ENCODE results near the gene C17orf58. TPM values are rescaled to one million over a fixed set of nuclear protein-coding genes. Genes with fewer than 3 reads are reported as not detected.
A peak's percentile ranks its signal among the peaks of the same experiment; 100 is the strongest.
"Not testable (repeated sequence)": the region's sequence is repeated elsewhere in the genome, so short reads cannot be mapped to it uniquely, and the experiment has no call there.

Gene C17orf58
- polyA plus RNA-seq, 3 donors = 2.9 to 6.7 (median 4.0) TPM

DNA sequence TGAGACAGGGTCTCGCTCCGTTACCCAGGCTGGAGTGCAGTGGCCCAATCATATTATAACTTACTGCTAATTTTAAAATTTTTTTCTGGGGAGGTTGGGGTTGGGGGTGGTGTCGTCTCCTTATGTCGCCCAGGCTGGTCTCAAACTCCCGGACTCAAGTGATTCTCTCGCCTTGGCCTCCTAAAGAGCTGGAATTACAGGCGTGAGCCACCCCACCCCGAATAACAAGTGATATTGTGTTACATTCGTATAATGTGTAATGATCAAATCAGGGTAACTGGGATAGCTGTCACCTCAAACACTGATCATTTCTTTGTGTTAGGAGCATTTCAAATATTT, 23.0 kb upstream of the C17orf58 start:
- H3K9ac ChIP-seq (ENCODE audit: insufficient read depth, low read length, poor library complexity, severe bottlenecking) = no peak overlapping the region
- H3K27ac Mint-ChIP-seq = peak overlapping the region in 6 of 7 donors; percentile 59 to 90 (median 72)
- H3K36me3 Mint-ChIP-seq = no peaks in the 10 kb centered on the region
- H3K4me3 ChIP-seq (replicated peaks in 1 of 3; ENCODE audit: low read depth in 2 of 3, low read length in 3 of 3) = peak overlapping the region in 1 of 3 experiments; percentile 82
- H3K4me2 ChIP-seq (replicated peaks; ENCODE audit: extremely low read depth, low read length, poor library complexity, severe bottlenecking) = peak overlapping the region; percentile 85
- no CpG with 5 or more reads among the region's 9 CpGs for WGBS (ENCODE audit: insufficient coverage)
- no peaks in the 10 kb centered on the region for H3K9me3 ChIP-seq (replicated peaks in 1 of 2; ENCODE audit: control insufficient read depth in 1 of 2, insufficient read depth in 1 of 2, low read length in 2 of 2)
- H3K27me3 ChIP-seq (ENCODE audit: control insufficient read depth in 2 of 2, insufficient read depth in 2 of 2, low read length in 2 of 2) = no peaks in the 10 kb centered on the region
- TF ChIP-seq, protein P1, sequence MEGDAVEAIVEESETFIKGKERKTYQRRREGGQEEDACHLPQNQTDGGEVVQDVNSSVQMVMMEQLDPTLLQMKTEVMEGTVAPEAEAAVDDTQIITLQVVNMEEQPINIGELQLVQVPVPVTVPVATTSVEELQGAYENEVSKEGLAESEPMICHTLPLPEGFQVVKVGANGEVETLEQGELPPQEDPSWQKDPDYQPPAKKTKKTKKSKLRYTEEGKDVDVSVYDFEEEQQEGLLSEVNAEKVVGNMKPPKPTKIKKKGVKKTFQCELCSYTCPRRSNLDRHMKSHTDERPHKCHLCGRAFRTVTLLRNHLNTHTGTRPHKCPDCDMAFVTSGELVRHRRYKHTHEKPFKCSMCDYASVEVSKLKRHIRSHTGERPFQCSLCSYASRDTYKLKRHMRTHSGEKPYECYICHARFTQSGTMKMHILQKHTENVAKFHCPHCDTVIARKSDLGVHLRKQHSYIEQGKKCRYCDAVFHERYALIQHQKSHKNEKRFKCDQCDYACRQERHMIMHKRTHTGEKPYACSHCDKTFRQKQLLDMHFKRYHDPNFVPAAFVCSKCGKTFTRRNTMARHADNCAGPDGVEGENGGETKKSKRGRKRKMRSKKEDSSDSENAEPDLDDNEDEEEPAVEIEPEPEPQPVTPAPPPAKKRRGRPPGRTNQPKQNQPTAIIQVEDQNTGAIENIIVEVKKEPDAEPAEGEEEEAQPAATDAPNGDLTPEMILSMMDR (IDR thresholded peaks at IDR 0.05) = no peak
- no peaks in the 10 kb centered on the region for H3K79me2 ChIP-seq (ENCODE audit: insufficient read depth, low read length)
- H3K9me3 Mint-ChIP-seq = peaks cover 0 to 4% (median 3%) of the 10 kb centered on the region in 7 donors
- peaks cover 0 to 5% (median 4%) of the 10 kb centered on the region in 3 donors for H3K27me3 Mint-ChIP-seq (ENCODE audit: low read depth in 3 of 3)
- intact Hi-C loops (cut with micrococcal nuclease) = no loop called here
- DNase-seq = no peak
- no peaks in the 10 kb centered on the region for H4K20me1 ChIP-seq (ENCODE audit: insufficient read depth, low read length)
- H3K27ac ChIP-seq (ENCODE audit: low read depth in 1 of 2, low read length in 2 of 2) = no peak overlapping the region
- peak overlapping the region in 1 of 2 donors; percentile 70 for H3K4me3 Mint-ChIP-seq
- peaks cover 7% of the 10 kb centered on the region in 2 donors for H3K4me1 ChIP-seq (ENCODE audit: control insufficient read depth in 1 of 2, insufficient read depth in 2 of 2, low read length in 2 of 2)
- H3K4me1 Mint-ChIP-seq = peaks cover 10% of the 10 kb centered on the region
- no peaks in the 10 kb centered on the region for H3K36me3 ChIP-seq (replicated peaks in 1 of 2; ENCODE audit: control insufficient read depth in 1 of 2, insufficient read depth in 2 of 2, low read length in 2 of 2)
- H2AFZ ChIP-seq (ENCODE audit: insufficient read depth, low read depth, low read length, poor library complexity, severe bottlenecking) = no peak overlapping the region

DNA sequence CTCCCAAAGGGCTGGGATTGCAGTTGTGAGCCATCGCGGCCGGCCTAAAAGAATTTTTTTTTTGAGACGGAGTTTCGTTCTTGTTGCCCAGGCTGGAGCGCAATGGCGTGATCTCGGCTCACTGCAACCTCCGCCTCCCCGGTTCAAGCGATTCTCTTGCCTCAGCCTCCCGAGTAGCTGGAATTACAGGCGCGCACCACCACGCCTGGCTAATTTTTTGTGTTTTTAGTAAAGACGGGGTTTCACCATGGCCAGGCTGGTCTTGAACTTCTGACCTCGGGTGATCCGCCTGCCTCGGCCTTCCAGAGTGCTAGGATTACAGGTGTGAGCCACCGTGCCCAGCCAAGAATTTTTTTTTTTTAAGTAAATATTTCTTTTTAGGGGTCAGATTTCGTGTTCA, 22.2 kb upstream of the C17orf58 start:
- H3K9ac ChIP-seq (ENCODE audit: insufficient read depth, low read length, poor library complexity, severe bottlenecking); intact Hi-C loops (cut with micrococcal nuclease); H3K4me3 Mint-ChIP-seq; H3K79me2 ChIP-seq (ENCODE audit: insufficient read depth, low read length); H3K9me3 ChIP-seq (replicated peaks in 1 of 2; ENCODE audit: control insufficient read depth in 1 of 2, insufficient read depth in 1 of 2, low read length in 2 of 2); H3K36me3 ChIP-seq (replicated peaks in 1 of 2; ENCODE audit: control insufficient read depth in 1 of 2, insufficient read depth in 2 of 2, low read length in 2 of 2); H4K20me1 ChIP-seq (ENCODE audit: insufficient read depth, low read length); H3K4me1 ChIP-seq (ENCODE audit: control insufficient read depth in 1 of 2, insufficient read depth in 2 of 2, low read length in 2 of 2); H3K4me2 ChIP-seq (replicated peaks; ENCODE audit: extremely low read depth, low read length, poor library complexity, severe bottlenecking); H3K27ac ChIP-seq (ENCODE audit: low read depth in 1 of 2, low read length in 2 of 2); DNase-seq; H2AFZ ChIP-seq (ENCODE audit: insufficient read depth, low read depth, low read length, poor library complexity, severe bottlenecking); H3K4me3 ChIP-seq (replicated peaks in 1 of 3; ENCODE audit: low read depth in 2 of 3, low read length in 3 of 3); H3K36me3 Mint-ChIP-seq; H3K27me3 ChIP-seq (ENCODE audit: control insufficient read depth in 2 of 2, insufficient read depth in 2 of 2, low read length in 2 of 2); H3K27ac Mint-ChIP-seq; H3K9me3 Mint-ChIP-seq; H3K27me3 Mint-ChIP-seq (ENCODE audit: low read depth in 3 of 3): not testable (repeated sequence)
- WGBS (ENCODE audit: insufficient coverage) = 96% methylated on average over 20 of the region's 21 CpGs
- peaks cover 10% of the 10 kb centered on the region for H3K4me1 Mint-ChIP-seq

Data from CD14-positive monocyte (primary cell).